Limb (tissue), 2 donors: ENCODE measurements around the gene RPS6KL1.

Experiments used
- DNase-seq, 2 donors: peaks; one replicate each; pipeline ENCODE4 v3.0.0-alpha.2; 2016; ENCODE audit errors: extremely low spot score in 2 of 2

Gene RPS6KL1

DNA sequence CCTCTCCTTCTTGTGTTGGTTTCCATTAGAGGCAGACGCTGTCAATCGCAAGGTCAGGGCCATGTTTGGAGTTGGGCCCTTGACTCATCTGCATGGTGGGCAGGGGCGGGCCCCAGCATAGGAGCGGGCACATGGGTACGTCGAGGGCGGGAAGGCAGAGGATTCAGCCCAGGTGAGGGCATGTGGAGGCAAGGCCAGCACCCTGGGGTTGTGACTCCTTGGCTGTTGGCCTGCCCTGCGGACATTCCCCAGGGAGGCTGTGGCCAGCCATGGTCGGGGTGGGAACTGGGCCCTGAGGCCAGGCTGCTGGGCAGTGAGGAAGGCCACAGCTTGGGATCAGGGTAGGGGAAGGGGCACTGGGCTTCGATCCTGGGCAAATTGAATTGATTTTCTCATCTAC is 10.3 kb downstream of the RPS6KL1 start:
- DNase-seq = no peak

DNA sequence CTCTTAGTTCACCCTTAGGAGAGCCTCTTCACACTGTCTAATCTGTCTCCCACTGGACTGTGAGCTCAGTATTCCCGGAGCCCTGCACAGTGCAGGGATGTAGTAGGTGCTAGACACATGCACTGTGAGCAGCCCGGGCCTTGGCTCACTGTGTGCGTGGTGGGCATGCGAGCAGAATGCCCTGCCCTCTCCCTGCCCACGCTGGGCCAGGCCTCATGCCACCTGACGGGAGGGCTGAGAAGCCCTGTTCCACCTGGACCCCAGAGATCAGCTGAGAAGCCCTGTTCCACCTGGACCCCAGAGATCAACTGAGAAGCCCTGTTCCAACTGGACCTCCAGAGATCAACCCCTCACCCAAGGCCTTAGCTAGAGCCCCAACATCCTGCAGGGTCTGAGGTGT is 10.9 kb downstream of the RPS6KL1 start:
- no peak for DNase-seq

DNA sequence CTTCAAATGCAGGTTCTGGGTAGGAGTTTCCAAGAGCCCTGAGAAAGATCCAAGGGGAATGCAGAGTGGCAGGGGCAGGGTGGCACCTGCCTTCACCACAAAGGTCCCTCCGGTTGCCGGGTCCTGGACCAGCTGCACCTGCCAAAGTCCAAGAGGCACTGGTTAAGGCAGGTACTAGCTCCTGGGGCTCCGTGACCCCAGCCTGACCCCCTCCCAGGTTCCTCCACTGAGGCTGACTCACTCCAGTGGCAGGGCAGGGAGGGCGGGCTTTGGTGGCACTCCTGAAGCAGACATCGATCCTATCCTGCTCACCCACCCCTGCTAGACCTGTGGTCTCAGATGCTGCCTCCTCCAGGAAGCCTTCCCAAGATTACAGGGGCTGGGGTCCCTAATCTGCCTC is 11.4 kb downstream of the RPS6KL1 start:
- DNase-seq = no peak

DNA sequence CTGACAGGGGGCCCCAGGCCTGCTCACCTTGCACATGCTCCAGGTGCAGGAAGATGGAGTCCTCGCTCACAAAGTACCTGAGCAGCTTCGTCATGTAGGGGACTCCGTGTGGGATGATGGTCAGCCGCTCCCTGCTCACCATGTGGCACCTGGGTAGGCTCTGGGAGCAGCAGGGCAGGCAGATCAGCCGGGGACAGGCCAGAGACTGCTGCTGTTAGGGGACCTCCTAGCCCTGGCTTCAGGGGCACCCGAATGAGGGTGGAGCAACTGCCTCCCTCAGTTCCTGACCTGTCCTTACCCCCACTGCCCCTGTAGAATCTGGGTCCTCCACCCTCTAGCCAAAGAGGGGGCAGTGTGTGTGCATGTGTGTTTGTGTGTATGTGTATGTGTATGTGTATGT is 11.8 kb downstream of the RPS6KL1 start:
- no peak for DNase-seq

DNA sequence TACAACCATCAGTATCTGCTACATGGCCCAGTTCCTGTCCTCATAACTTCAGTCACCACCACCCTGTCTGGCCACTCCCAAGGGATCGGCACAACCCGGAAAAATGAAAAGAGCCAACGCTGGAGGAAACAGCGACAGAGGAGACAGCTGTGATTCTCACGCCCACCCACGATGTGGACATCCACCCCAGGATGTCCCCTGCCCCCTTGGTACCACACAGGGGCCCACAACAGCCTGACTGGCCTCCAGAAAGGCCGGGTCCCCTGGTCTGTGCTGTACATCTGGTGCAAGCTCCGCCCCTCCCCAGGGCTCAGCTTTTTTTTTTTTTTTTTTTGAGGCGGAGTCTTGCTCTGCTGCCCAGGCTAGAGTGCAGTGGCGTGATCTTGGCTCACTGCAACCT is 12.5 kb downstream of the RPS6KL1 start:
- DNase-seq = no peak

DNA sequence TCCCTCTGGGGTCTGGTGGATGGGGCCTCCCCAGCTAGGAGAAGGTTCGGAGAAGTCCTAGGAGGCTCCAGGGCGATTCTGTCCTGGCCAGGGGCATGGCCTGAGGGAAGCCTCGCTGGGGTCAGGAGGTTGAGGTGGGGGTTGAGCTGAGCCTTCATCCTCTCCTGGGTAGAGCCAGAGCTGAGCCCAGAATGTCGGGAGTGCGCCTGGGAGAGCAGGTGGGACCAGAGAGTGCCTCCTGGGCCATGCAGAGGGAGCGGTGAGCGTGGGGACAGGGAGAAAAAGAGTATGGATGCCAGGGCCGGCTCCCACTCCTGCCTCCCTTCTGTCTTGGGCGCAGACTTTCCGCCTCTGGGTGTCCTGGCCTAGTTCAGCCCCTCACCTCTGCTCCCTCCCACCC is 13.1 kb downstream of the RPS6KL1 start:
- DNase-seq = no peak

DNA sequence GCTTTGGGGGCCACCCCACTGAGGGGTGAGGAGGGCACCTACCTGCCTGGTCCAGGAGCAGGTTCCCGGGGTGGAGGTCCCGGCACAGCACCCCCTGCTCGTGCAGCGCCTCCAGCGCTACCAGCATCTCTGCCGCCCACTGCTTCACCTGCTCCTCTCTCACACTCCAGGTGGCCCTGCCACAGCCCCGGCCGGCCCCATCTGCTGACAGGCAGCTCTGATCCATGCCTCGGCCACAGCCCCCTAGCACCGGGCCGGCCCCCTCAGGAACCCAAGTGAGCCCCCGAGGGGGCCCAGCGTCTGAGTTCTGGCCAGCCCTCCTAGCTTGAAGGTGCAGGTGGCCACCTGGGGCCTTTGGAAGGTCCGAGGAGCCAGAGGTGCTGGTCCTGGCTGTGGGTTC is 13.6 kb downstream of the RPS6KL1 start:
- DNase-seq = no peak

DNA sequence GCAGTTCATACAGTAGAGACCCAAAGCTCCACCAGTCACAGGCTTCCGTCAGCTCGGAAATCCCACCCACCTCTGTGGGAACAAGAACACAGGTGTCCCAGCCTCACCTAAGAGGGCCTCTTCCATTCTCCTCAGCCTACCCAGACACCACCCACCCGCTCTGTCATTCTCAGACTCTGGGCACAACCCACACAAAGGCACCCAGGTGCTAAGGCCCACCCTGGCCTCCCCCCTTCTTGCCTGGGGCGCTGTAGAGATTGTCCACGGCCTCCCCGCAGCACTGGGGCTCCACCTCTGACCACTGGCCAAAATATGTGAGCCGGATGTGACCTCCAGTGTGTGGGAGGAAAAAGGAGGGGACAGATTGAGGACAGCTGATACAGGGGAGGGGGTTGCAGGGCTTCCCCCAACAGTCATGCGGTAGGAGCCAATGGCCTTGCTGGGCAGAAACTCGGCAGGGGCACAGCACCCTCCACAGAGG is 14.2 kb downstream of the RPS6KL1 start:
- DNase-seq = no peak

DNA sequence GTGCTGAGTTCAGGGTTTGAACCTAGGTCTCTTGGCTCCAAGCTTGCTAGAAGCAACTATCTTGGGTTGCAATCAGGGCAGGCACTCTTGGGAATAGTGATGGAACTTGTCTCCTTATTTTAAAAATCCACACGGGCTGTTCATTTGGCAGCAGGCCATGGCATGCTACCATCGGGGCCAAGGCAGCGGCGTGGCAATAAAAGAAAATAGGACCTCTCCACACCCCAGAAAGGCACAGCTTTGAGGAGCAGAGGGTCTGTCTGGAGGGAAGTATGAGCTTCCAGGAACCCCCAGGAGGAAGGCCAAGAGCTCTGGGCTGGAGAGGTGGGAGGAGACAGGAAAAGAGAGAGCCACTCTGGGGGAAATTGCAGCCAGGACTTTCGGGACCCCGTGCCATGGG is 15.3 kb downstream of the RPS6KL1 start:
- no peak for DNase-seq

DNA sequence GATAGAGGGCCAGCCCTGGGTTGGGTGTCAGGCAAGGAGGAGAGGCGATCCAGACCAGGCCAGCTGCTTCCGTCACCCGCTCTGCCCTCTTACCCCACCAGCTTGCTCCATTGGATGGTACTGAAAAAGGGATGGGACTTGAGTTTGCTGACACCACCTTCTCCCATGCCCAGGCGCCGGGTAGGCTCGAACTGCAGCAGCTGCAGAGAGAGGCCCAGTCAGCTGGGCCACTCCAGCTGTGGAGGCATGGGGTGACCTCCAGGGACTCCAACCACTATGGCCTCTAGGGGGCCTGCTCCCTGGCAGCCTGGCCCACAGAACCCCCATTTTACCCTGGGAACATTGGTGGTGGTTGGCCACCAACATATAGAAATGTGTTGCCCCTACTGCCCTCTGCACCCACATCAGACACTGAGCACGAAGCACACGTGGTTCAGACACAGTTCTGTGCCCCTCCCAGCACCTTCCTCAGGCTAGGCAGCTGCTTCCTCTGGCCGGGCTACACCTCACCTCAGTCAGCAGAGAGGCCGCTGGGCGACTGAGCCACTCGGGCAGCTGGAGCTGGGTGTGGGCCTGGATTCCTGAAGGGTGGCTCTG is 16.0 kb downstream of the RPS6KL1 start:
- no peak for DNase-seq

DNA sequence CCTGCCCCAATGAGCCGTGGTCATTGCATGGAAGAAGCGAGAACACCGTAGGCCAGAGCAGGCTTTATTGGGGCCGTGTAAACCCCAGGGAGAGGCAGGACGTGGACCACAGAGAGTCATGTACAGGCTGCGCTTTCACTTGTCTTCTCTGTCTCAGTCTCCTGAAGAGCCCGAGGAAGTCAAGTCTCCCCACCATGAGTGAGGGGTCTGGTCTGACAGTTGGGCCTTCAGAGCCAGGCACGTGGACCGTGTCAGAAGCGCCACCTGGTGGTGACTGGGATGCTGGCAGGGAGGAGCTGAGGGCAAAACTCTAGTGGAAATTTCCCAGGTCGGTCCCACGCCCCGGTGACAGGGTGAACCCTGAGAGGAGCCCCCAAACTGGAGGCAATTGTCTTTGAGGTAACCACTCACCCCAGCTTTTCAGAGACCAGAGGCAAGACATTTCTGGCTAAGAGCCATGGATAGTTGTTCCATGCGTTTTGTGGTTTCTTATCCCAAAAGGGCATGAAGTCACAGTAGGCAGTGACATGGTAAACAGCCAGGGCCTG is 17.4 kb downstream of the RPS6KL1 start:
- peak; percentile 30 to 87 for DNase-seq

DNA sequence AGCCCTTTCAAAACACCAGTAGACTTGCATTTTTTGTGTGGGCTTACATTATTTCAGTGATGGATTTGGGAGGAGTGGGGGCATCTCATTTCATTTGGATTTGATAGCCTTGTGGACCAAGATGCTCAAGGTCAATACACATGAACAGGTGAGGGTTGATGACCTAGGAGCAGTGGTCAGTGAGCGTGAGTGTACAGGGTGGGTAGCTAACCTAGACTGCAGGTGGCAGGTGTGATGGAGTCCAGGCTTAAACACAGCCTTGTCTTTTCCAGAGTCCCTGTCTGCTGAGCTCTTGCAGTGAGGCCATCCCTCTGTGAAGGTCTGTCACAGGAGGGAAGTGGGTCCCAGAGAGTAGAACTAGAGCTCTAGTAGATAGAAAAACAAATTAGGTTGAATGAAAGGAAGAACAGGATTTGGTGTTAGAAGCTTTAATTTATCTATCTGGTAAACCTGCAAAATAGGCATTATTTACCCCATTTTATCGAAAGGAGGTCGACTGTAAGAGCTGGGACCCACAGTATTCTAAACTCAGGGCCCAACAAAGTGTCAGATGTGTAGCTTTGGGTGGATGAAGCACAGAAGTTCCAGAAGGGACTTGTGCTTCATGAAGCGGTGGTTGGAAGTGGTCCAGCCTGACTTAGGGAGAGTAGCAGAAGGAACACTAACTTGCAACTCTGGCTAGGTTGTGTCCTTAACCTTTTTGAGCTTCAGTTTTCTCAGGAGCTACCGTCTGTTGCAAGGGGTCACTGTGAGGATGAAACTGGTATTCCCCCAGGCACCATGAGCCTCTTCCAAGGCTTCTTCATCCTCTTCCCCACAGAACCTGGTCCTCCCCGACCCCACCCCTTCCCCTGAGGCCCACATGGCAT is 18.2 kb downstream of the RPS6KL1 start:
- DNase-seq = no peak

DNA sequence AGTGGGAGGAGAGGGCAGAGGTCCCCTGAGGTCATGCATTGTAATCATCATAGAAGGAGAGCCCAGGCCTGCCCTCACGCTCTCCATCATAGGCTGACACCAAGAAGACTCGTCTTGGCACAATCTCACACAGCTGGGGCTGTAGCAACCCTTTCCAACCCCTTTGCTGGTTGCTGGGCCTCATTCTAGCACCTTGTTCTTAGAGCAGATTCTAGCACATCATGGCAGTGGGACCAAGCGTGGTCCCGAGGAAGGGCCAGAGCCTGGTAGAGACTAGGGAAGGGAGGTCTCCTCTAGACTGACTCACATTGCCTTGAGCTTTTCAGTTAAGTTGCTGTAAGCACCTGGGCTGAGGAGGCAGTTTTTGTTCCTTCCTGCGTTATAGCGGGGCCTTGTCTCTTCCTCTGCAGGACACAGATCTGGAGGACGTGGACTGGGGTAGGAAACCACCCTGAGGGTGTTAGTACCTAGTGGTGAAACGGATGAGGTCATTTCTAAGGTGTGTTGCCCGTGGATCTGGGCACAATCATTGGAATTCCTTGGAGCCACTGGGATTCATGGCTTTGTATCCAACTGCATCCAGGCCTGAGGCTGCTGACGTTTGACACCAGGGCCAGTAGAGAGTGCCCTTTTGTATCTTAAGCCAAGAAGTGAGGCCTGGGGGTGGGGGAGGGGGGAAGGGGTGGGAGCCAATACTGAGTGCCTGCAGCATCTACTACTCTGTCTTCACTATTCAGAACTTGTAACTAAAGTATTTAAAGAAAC is 19.9 kb downstream of the RPS6KL1 start:
- no peak for DNase-seq

DNA sequence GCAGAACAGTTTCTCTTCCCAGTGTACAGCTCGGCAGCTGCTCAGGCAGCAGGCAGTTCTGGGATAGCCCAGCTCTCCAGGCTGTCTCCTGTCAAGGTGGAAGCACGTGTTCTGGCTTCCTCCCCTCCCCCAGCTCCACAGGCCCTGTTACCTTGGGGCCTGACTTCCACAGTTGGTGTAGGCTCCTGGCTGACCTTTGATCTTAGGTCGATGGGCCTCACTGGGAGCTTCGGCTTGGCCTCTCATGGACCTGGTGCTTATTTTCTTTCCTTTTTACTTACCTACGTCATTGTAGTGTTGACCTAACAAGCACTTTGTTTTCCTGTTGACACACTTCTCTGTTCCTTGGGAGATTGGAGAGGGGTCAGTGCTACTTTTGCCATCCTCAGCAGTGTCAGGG is 24.4 kb downstream of the RPS6KL1 start:
- no peak for DNase-seq

DNA sequence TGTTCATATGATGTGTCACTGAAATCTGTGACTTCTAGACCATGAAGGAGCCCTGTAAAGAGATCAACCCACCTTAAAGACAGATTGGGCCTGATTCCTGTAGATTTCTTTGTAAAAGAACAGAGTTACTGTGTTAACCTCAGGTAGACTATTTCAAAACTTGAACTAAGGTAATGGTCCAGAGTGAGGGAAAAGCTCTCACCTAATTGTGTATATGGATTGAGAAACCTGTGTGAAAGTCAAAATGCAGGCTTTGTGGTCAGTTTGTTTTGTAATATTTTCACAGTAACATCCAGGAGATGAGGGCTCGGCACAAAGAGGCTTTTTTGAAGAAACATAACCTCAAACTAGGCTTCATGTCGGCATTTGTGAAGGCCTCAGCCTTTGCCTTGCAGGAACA is 25.0 kb downstream of the RPS6KL1 start:
- DNase-seq = no peak

DNA sequence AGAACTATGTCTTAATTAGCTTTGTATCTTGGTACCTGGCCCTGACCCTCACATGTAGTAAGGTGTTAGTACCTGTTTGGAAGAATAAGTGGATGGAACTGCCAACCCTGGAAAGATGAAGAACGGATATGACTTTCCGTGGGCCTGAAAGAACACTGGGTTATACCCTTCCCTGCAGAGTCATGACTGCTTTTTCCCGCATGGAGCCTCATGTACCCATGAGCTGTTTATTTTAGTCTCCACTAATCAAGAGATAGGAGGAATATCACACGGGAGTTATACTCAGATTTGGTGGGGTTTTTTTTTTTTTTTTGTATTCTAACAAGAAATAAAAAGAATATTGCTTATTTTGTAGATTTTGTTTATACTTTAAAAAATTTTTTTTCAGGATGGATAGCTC is 25.4 kb downstream of the RPS6KL1 start:
- DNase-seq = no peak

DNA sequence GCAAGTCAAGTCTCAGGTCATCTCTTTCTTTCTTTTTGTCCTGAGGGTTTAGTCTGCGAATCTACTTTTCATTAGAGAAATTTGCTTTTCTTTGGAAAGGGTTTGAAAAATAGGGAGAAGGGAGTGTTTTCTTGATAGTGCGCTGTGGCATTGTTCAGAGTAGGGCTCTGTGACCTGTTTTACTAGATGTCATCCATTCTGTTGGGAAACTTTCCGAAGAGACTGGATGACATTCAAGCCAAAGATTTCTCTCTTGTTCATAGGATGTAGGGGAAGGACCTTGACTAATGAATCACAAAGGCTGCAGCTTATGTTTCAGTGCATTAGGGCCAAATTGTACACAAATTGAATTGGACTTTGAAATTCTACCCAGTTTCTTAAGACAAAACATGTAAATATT is 26.7 kb downstream of the RPS6KL1 start:
- DNase-seq = no peak

DNA sequence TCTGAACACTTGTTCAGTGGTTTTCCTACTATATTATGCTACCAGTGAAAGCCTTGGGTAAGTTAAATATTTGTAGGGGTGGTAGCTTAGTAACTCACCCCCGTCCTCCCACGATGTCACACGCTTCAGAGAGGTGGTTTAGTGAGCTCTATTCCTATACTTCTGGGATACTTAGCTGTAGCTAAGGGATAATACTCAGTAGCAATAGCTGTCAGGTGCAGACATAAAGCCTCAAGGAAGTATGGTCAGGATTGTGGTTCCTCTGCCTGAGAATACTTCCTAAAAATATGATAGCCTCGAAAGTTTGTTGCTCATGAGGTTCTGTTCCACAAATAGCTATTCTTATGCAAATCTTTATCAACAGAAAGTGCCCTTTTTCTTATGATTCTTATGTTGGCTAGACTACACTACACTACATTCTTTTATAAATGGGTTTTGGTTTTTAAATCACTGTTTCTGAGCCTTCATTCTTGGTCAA is 29.4 kb downstream of the RPS6KL1 start:
- DNase-seq = no peak

DNA sequence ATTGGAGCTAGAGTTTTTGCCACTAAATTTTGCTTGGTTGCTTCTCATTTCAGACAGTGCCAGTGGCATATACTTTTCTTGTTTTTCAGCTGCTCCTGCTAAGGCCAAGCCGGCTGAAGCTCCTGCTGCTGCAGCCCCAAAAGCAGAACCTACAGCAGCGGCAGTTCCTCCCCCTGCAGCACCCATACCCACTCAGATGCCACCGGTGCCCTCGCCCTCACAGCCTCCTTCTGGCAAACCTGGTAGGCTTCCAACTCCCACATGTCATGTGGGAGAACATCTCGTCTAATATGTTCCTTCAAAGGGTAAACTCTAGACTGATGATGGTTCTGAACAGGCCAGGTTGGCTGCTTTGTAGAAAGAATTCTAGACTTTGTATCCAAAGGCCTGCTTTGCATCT is 30.3 kb downstream of the RPS6KL1 start:
- DNase-seq = no peak

DNA sequence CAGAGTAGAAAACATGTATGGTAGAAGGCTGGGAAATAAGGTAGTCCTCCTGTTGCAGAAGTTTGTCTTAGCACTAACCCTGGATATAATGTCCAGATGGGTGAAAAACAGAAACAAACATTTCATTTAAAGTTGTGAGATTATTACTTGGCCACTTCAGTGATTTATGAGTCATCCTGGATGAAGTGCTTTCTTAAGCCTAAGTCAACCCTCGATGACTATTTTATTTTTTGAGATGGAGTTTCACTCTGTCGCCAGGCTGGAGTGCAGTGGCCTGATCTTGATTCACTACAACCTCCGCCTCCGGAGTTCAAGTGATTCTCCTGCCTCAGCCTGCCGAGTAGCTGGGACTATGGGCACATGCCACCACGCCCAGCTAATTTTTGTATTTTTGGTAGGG is 31.2 kb downstream of the RPS6KL1 start:
- DNase-seq = no peak

DNA sequence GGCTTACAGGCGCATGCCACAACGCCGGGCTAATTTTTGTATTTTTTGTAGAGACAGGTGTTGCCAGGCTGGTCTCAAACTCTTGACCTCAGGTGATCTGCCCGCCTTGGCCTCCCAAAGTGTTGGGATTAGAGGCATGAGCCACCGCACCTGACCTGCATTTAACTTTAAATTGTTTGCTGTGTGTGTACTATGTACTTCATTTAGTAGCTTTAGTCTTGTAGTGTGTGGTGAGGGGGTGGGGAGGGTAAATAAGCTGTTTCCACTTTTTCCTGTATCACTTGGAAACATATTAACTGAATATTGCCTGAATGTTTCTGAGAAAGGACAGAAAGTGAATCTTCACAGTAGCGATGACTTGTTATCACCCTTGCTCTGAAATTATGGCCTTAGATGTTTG is 32.8 kb downstream of the RPS6KL1 start:
- no peak for DNase-seq
